GM18505 (cell line): ENCODE measurements around the gene CACNG4.
"Not testable (repeated sequence)": the region's sequence is repeated elsewhere in the genome, so short reads cannot be mapped to it uniquely, and the experiment has no call there.

ENCODE experiments used
- ATAC-seq: cut with Tn5 transposase; IDR thresholded peaks from one replicate; pipeline ENCODE4 v1.9.1; 2021; ENCODE audit not compliant: unreplicated experiment
- POLR2A ChIP-seq: IDR thresholded peaks from 4 replicates; pipeline ENCODE4 v1.6.1; 2011; ENCODE audit warnings: borderline replicate concordance; ENCODE audit not compliant: insufficient read depth, insufficient read length; ENCODE audit errors: extremely low read depth

CACNG4 gene

GRCh38 chr17:66964930-66965800 lies 658 bp downstream of the CACNG4 start:
- no peak for TF ChIP-seq POLR2A
- no peak for ATAC-seq

DNA sequence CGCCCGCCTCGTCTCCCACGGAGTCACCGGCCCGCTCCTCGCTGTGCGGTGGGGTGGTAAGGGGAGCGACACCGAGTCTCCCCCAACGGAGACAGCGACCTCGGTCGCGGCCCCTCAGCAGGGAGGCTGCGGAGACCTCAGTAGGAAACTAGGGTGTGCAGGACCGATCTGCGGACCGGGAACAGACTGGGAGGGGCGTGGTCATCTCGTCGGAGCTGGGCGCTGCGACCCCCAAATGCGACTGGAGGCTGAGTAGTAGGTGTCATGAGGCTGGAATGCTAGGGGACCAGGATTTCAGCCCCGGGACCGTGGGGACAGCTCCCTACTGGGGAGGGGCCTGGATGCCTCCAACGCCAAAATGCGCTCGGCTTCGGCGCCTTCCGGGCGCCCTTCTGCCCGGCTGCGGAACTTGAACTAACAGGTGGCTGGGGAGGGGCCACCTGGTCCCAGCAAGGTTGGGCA lies 1.3 kb downstream of the CACNG4 start:
- no peak for ATAC-seq
- TF ChIP-seq POLR2A = no peak

GRCh38 chr17:66966298-66966697 lies 1.8 kb downstream of the CACNG4 start:
- no peak for ATAC-seq
- TF ChIP-seq POLR2A = no peak

- ATAC-seq = no peak
- no peak for TF ChIP-seq POLR2A
Observed at GRCh38 chr17:66966704-66967418, 2.4 kb downstream of the CACNG4 start.

- no peak for TF ChIP-seq POLR2A
- ATAC-seq = no peak
Observed at GRCh38 chr17:66967837-66968543, 3.5 kb downstream of the CACNG4 start.

DNA sequence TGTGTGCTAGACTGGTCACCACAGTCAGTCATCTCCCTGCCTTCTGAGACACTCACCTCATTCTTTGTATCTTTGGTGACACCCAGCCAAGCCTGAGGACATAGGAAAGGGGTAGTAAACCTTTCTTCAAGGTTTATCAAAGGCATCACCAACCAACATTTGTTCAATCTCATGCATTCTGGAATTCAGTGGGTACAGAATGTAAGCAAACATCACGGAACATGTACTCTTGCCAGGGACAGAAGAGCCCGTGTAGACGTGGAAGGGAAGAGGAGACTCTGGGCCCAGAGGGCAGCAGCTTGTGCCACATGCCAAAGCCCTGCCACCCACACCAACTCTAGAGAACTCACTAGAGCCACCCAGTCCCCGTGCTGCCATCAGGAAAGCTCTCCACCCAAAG lies 4.4 kb downstream of the CACNG4 start:
- TF ChIP-seq POLR2A = no peak
- no peak for ATAC-seq

DNA sequence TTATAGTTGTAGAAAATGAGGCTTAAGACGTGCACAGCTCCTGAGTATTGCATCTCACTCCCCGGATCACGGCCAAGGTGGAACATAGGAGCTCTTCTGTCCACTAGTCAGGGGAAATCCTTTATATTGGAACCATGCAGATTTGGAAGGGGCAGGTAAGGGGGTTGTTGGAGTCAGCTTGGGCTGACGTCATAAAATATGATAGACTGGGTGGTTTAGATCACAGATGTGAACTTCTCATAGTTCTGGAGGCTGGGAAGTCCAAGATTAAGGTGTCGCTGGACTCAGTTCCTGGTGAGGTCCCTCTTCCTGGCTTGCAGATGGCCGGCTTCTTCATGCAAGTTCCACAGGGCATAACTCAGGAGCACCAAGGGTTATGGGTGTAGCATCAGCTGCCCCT lies 5.6 kb downstream of the CACNG4 start:
- ATAC-seq = no peak
- no peak for TF ChIP-seq POLR2A

GRCh38 chr17:66970797-66971196 lies 6.3 kb downstream of the CACNG4 start:
- ATAC-seq = no peak
- no peak for TF ChIP-seq POLR2A

GRCh38 chr17:66971264-66971663 lies 6.8 kb downstream of the CACNG4 start:
- no peak for TF ChIP-seq POLR2A
- no peak for ATAC-seq

DNA sequence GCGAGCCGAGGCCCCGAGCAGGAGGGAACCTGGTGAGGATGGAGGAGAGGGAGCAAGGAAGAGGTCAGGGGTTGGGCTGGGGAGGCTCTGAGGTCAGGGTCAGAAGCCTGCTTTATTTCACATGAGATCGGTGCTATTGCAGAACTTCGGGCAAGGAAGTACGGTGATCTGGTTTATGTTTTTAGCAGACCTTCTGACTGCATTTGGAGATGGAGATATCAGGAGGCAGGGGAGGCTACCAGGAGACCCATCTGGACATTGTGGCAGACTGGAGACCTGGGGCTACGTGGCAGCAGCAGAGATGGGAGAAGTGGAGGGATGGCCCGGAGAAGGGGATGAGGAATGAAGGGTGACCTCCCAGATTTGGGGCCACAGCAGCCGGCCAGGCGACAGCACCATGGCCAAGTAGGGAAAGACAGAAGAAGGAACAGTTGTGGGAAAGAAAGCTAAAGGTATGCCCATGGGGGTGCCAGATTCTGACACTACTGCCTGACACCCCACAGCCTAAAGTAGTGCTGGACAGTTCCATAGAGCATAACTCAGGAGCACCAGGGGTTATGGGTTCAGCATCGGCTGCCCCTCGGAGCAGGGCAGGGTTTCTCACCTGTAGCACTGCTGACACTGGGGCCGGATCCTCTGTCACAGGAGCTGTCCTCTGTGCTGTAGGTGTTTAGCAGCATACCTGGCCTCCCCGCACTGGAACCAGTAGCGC lies 7.4 kb downstream of the CACNG4 start:
- no peak for TF ChIP-seq POLR2A
- ATAC-seq = no peak

DNA sequence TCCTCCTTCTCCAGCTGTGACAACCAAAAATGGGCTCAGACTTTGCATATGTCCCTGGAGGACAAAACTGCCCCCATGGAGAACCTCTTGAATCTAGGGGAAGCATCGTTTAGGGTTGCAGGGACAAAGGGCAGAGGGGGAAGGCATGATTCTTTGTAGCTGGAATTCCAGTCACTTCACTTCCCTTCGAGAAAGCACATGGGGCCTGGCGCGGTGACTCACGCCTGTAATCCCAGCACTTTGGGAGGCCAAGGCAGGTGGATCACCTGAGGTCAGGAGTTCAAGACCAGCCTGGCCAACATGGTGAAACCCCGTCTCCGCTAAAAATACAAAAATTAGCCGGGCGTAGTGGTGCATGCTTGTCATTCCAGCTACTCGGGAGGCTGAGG lies 7.9 kb downstream of the CACNG4 start:
- not testable (repeated sequence) for ATAC-seq

- ATAC-seq = no peak
- no peak for TF ChIP-seq POLR2A
Observed at GRCh38 chr17:66975188-66975587, 10.7 kb downstream of the CACNG4 start.
